ENCODE measurements around the gene ADARB2.

ADARB2 gene

DNA sequence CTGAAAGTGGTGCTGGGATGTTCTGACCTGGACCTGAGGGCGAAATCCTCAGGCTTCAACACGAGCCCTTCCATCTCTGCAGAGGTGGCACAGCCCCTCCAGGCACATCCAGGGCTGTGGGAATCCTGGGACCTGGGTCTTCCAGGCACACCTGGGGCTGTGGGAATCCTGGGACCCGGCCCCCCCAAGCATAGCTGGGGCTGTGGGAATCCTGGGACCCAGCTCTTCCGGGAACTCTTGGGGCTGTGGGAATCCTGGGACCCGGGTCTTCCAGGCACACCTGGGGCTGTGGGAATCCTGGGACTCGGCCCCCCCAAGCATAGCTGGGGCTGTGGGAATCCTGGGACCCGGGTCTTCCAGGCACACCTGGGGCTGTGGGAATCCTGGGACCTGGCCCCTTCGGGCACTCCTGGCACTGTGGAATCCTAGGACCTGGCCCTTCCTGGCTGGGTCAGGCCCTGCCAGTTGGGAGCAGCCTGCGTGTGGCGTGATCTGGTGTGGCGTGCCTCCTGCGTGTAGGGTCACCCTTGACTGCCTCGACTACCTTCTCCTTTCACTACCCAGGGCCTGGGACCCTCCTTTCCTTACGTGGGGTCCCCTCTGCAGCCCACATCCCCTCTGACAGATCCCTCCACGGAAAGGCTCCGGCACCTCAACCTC, 557.1 kb downstream of the ADARB2 start:
- Histone ChIP-seq H3K36me3 (ENCODE audit: control insufficient read depth, low read length) (no peaks in the 10 kb centered on the region), H4K20me1 (ENCODE audit: control insufficient read depth, insufficient read depth, low read depth, low read length) (no peaks in the 10 kb centered on the region), H3K9me2 (replicated peaks; ENCODE audit: control insufficient read depth, low read length) (no peaks in the 10 kb centered on the region), H3K27me3 (ENCODE audit: control insufficient read depth, low read length) (no peaks in the 10 kb centered on the region), H3F3A (ENCODE audit: control insufficient read depth, insufficient read depth) (no peaks in the 10 kb centered on the region), H3K9me3 (ENCODE audit: control insufficient read depth, insufficient read depth, low read length) (no peaks in the 10 kb centered on the region), H3K27ac (ENCODE audit: low read depth, low read length) (no peak overlapping the region), H3K79me2 (ENCODE audit: control insufficient read depth, low read length) (no peaks in the 10 kb centered on the region), H3K4me2 (ENCODE audit: low read length) (no peak overlapping the region), H3K4me3 (ENCODE audit: low read length) (no peak overlapping the region), H3K4me1 (ENCODE audit: control insufficient read depth, low read length) (no peaks in the 10 kb centered on the region)
- no peak for TF ChIP-seq EZH2phosphoT487 (IDR thresholded peaks at IDR 0.05; ENCODE audit: borderline replicate concordance, low read length)
- TF ChIP-seq, protein P1, sequence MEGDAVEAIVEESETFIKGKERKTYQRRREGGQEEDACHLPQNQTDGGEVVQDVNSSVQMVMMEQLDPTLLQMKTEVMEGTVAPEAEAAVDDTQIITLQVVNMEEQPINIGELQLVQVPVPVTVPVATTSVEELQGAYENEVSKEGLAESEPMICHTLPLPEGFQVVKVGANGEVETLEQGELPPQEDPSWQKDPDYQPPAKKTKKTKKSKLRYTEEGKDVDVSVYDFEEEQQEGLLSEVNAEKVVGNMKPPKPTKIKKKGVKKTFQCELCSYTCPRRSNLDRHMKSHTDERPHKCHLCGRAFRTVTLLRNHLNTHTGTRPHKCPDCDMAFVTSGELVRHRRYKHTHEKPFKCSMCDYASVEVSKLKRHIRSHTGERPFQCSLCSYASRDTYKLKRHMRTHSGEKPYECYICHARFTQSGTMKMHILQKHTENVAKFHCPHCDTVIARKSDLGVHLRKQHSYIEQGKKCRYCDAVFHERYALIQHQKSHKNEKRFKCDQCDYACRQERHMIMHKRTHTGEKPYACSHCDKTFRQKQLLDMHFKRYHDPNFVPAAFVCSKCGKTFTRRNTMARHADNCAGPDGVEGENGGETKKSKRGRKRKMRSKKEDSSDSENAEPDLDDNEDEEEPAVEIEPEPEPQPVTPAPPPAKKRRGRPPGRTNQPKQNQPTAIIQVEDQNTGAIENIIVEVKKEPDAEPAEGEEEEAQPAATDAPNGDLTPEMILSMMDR (IDR thresholded peaks at IDR 0.05; ENCODE audit: low read depth, low read length, poor library complexity, severe bottlenecking), result no peak

DNA sequence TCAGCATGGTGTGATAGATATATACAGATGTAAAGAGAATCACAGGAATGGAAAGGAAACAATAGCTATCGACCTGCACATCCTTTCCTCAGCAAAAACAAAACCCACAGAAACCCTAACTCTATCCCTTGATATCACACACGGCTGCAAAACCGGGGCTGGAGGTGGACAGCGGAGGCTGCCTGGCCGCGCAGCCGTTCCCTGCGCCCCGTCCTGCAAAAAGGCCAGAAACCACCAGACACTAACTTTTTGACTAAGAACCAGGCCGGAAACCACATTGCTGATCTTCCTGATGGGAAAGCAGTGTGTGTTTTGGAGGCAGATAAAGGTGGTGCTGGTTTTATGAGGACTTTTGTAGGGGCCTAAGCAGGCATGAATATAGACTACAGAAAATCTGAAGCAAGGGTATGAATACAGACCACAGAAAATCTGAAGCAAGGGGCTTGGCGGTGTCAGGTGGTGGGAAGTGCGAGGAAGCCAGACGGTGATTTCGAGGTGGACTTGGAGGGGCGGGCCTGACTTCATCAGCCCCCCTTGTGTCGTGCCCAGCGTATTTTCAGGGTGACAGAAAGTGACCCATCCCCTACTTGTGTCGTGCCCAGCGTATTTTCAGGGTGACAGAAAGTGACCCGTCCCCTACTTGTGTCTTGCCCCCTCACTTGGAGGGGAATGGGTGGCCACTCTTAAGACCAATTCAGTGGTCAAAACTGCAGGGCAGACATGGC, 557.8 kb downstream of the ADARB2 start:
- H3K9me2 ChIP-seq (replicated peaks; ENCODE audit: control insufficient read depth, low read length), result no peaks in the 10 kb centered on the region
- TF ChIP-seq EZH2phosphoT487 (IDR thresholded peaks at IDR 0.05; ENCODE audit: borderline replicate concordance, low read length), result no peak
- TF ChIP-seq, protein P1 (IDR thresholded peaks at IDR 0.05; ENCODE audit: low read depth, low read length, poor library complexity, severe bottlenecking), result no peak
- no peaks in the 10 kb centered on the region for H4K20me1 ChIP-seq (ENCODE audit: control insufficient read depth, insufficient read depth, low read depth, low read length)
- H3K4me2 ChIP-seq (ENCODE audit: low read length), result no peak overlapping the region
- no peaks in the 10 kb centered on the region for H3K27me3 ChIP-seq (ENCODE audit: control insufficient read depth, low read length)
- no peaks in the 10 kb centered on the region for H3F3A ChIP-seq (ENCODE audit: control insufficient read depth, insufficient read depth)
- no peaks in the 10 kb centered on the region for H3K4me1 ChIP-seq (ENCODE audit: control insufficient read depth, low read length)
- H3K27ac ChIP-seq (ENCODE audit: low read depth, low read length), result no peak overlapping the region
- no peaks in the 10 kb centered on the region for H3K36me3 ChIP-seq (ENCODE audit: control insufficient read depth, low read length)
- H3K4me3 ChIP-seq (ENCODE audit: low read length), result no peak overlapping the region
- H3K9me3 ChIP-seq (ENCODE audit: control insufficient read depth, insufficient read depth, low read length), result no peaks in the 10 kb centered on the region
- no peaks in the 10 kb centered on the region for H3K79me2 ChIP-seq (ENCODE audit: control insufficient read depth, low read length)

DNA sequence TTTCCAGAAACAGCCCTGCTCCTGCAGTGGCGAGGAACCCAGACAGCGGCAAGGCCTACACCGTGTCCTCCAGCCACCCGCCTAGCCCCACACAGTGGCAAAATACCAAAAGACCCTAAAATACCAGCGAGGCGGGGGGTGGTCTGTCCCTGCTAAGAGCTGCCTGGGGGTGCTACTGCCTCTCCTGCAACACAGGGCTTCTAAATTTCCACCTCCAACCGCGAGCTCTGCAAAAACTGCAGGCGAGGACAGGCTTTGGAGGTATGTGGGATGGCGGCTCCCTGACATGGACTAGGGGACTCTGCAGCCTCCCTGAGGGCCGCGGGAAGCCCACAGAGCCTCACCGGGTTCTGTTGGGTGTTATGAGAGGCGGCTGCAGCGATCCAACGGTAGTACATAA, 558.8 kb downstream of the ADARB2 start:
- H3K36me3 ChIP-seq (ENCODE audit: control insufficient read depth, low read length), result no peaks in the 10 kb centered on the region
- no peaks in the 10 kb centered on the region for H4K20me1 ChIP-seq (ENCODE audit: control insufficient read depth, insufficient read depth, low read depth, low read length)
- no peaks in the 10 kb centered on the region for H3K9me3 ChIP-seq (ENCODE audit: control insufficient read depth, insufficient read depth, low read length)
- H3K4me3 ChIP-seq (ENCODE audit: low read length), result no peak overlapping the region
- H3F3A ChIP-seq (ENCODE audit: control insufficient read depth, insufficient read depth), result no peaks in the 10 kb centered on the region
- H3K4me1 ChIP-seq (ENCODE audit: control insufficient read depth, low read length), result no peaks in the 10 kb centered on the region
- H3K27ac ChIP-seq (ENCODE audit: low read depth, low read length), result no peak overlapping the region
- no peaks in the 10 kb centered on the region for H3K9me2 ChIP-seq (replicated peaks; ENCODE audit: control insufficient read depth, low read length)
- H3K79me2 ChIP-seq (ENCODE audit: control insufficient read depth, low read length), result no peaks in the 10 kb centered on the region
- H3K27me3 ChIP-seq (ENCODE audit: control insufficient read depth, low read length), result no peaks in the 10 kb centered on the region
- TF ChIP-seq EZH2phosphoT487 (IDR thresholded peaks at IDR 0.05; ENCODE audit: borderline replicate concordance, low read length), result no peak
- no peak overlapping the region for H3K4me2 ChIP-seq (ENCODE audit: low read length)

DNA sequence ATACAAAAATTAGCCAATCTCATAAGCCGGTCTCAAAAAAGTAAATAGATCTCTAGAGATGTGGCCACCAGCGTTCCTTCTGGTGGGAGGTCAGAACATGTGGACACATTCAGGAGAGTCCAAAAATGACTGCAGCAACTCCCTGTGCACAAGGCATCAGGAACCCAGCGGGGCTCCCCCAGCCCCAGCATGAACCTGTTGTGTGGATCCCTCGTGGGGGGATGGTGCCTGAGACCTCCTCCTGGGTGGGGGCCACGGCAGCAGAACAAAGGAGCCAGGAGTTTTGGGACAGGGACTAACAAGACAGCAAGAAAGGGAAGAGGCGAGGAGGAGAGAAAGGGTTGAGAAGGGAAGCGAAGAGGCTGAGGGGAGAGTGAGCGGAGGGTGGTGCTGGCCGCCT, 559.4 kb downstream of the ADARB2 start:
- no peaks in the 10 kb centered on the region for H3K36me3 ChIP-seq (ENCODE audit: control insufficient read depth, low read length)
- TF ChIP-seq EZH2phosphoT487 (IDR thresholded peaks at IDR 0.05; ENCODE audit: borderline replicate concordance, low read length), result no peak
- TF ChIP-seq, protein P1 (IDR thresholded peaks at IDR 0.05; ENCODE audit: low read depth, low read length, poor library complexity, severe bottlenecking), result no peak
- H3K27me3 ChIP-seq (ENCODE audit: control insufficient read depth, low read length), result no peaks in the 10 kb centered on the region
- H3K27ac ChIP-seq (ENCODE audit: low read depth, low read length), result no peak overlapping the region
- no peak overlapping the region for H3K4me2 ChIP-seq (ENCODE audit: low read length)
- no peak overlapping the region for H3K4me3 ChIP-seq (ENCODE audit: low read length)
- H3F3A ChIP-seq (ENCODE audit: control insufficient read depth, insufficient read depth), result no peaks in the 10 kb centered on the region
- no peaks in the 10 kb centered on the region for H3K4me1 ChIP-seq (ENCODE audit: control insufficient read depth, low read length)
- no peaks in the 10 kb centered on the region for H3K9me2 ChIP-seq (replicated peaks; ENCODE audit: control insufficient read depth, low read length)
- no peaks in the 10 kb centered on the region for H3K9me3 ChIP-seq (ENCODE audit: control insufficient read depth, insufficient read depth, low read length)
- H4K20me1 ChIP-seq (ENCODE audit: control insufficient read depth, insufficient read depth, low read depth, low read length), result no peaks in the 10 kb centered on the region
- no peaks in the 10 kb centered on the region for H3K79me2 ChIP-seq (ENCODE audit: control insufficient read depth, low read length)

Measured in DOHH2 (cell line).